Measurements from ENCODE around the gene HSDL2. TPM values are rescaled to one million over a fixed set of nuclear protein-coding genes. Genes with fewer than 3 reads are reported as not detected.
"Not testable (repeated sequence)": the region's sequence is repeated elsewhere in the genome, so short reads cannot be mapped to it uniquely, and the experiment has no call there.

Gene HSDL2
- total RNA-seq, 4 donors from 2014 or later, result 54.0 to 106 (median 59.9) TPM

GRCh38 chr9:112382501-112383364 lies 2.8 kb downstream of the HSDL2 start:
- TF ChIP-seq CTCF (IDR thresholded peaks at IDR 0.05), result no peak
- DNase-seq (ENCODE audit: low spot score) (no peak), ATAC-seq (ENCODE audit: low FRiP score) (no peak)

- ATAC-seq (ENCODE audit: low FRiP score) (no peak), DNase-seq (ENCODE audit: low spot score) (no peak)
- TF ChIP-seq CTCF (IDR thresholded peaks at IDR 0.05), result no peak
These were observed 4.3 kb downstream of the HSDL2 start for GRCh38 chr9:112384219-112384618.

- no peak for TF ChIP-seq CTCF (IDR thresholded peaks at IDR 0.05)
These were observed 4.8 kb downstream of the HSDL2 start for GRCh38 chr9:112384690-112385089.

GRCh38 chr9:112387115-112387514 lies 7.2 kb downstream of the HSDL2 start:
- ATAC-seq (ENCODE audit: low FRiP score) (no peak), DNase-seq (ENCODE audit: low spot score) (no peak)
- no peak for TF ChIP-seq CTCF (IDR thresholded peaks at IDR 0.05)

More at GRCh38 chr9:112384690-112385089, 4.8 kb downstream of the HSDL2 start:
- DNase-seq (ENCODE audit: low spot score) (no peak), ATAC-seq (ENCODE audit: low FRiP score) (no peak)

- not testable (repeated sequence) for ATAC-seq (ENCODE audit: low FRiP score); DNase-seq (ENCODE audit: low spot score)
These were observed 10.0 kb downstream of the HSDL2 start for GRCh38 chr9:112389897-112390296.

- not testable (repeated sequence) for DNase-seq (ENCODE audit: low spot score); ATAC-seq (ENCODE audit: low FRiP score)
These were observed 12.1 kb downstream of the HSDL2 start for GRCh38 chr9:112391936-112392560.

- not testable (repeated sequence) for DNase-seq (ENCODE audit: low spot score); ATAC-seq (ENCODE audit: low FRiP score)
These were observed 13.2 kb downstream of the HSDL2 start for GRCh38 chr9:112393146-112393545.

- no peak for ATAC-seq (ENCODE audit: low FRiP score)
- DNase-seq (ENCODE audit: low spot score), result no peak
- no peak for TF ChIP-seq CTCF (IDR thresholded peaks at IDR 0.05)
These were observed 16.5 kb downstream of the HSDL2 start for GRCh38 chr9:112396416-112396815.
